NCI-H82 treated with DMSO at 0.1 percent for 48 hours (cell line): Measurements from ENCODE around the gene IL15.
"Not testable (repeated sequence)": the region's sequence is repeated elsewhere in the genome, so short reads cannot be mapped to it uniquely, and the experiment has no call there.

Source experiments
- DNase-seq: peaks from one replicate; lab custom pipeline; 2025; ENCODE audit not compliant: unreplicated experiment; lab: John Stamatoyannopoulos, UW

The IL15 gene

DNA sequence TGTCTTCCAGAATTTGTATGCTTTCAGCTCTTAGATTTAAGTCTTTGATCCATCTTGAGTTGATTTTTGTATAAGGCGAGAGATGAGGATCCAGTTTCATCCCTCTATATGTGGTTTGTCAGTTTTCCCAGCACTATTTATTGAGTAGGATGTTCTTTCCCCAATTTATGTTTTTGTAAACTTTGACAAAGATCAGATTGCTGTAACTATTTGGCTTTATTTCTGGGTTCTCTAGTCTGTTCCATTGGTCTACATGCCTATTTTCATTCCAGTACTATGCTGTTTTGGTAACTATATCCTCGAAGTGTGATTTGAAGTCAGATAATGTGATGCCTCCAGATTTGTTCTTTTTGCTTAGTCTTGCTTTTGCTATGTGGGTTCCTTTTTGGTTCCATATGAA, 60.7 kb downstream of the IL15 start:
- DNase-seq: no peak

GRCh38 chr4:141702472-141703182, 66.2 kb downstream of the IL15 start:
- no peak for DNase-seq

DNA sequence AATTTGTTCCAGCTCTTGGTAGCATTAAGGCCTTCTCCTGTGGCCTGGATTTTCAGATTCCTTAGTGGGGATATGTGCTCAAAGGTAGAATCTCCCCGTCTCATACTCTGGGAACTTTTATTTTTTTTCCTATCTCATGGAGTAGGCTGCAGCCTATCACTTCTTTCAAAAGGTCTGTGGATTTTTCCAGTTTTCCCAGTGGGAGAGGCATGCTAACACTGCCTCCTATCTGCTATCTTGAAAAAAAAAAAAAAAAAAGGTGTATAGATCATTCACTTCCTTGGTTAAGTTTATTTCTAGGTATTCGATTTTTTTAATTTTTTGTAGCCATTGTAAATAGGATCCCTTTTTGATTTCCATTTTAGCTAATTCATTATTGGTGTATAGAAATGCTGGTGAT, 67.1 kb downstream of the IL15 start:
- DNase-seq: no peak

DNA sequence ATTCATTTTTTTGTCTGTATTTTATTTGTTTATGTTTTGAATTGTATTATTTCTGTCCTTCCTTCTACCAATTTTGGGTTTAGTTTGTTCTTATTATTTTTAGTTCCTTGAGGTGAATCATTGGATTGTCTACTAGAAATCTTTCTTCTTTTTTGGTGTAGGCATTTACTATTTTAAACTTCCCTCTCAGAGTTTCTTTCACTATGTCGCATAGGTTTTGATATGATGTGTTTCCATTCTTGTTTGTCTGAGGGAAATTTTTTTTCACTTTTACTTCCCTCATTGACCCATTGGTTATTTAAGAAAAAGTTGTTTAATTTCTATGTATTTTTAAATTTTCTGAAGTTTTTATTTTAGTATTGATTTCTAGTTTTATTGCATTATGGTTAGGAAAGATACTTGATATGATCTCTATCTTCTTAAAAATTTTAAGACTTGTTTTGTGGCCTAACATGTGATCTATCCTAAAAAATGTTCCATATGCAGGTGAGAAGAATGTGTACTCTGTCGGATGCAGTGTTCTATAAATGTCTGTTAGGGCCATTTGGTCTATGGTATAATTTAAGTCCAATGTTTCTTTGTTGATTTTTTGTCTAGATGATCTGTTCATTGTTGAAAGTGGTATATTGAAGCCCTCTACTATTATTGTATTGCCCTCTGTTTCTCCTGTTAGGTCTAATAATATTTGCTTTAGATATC, 68.8 kb downstream of the IL15 start:
- DNase-seq: no peak

- DNase-seq: no peak
Measured at GRCh38 chr4:141705747-141706377, 69.5 kb downstream of the IL15 start.

DNA sequence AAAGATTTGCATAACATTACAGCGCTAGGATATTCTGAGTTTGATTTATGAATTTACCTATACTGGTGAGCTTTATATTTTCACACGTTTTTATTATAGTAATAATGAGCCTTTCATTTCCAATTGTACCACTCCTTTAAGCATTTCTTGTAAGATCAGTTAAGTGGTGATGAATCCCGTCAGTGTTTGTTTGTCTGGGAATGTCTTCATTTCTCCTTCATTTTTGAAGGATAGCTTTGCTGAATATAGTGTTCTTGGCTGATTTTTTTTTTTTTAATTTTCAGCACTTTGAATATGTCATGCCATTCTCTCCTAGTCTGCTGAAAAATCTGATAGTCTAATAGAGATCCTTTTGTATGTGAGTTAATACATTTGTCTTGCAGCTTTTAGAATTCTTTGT, 70.1 kb downstream of the IL15 start:
- no peak for DNase-seq

DNA sequence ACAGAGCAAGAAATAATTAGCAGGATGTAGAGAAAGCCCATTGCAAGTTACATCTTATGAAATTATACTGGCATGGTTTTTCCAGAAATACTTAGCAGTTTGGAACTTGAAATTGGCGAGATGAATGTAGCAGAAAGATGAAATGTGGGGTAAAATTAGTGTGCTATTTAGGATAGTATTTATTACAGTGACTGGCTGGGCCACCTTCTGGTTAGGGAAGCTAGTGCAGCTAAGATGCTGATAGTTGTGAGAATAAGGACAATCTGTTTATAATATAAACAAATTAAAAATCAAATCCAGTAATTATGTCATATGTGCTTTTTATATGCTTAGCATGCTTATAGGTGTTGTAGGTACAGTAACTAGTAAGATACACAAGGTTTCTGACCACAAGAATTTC, 74.8 kb downstream of the IL15 start:
- DNase-seq: no peak

DNA sequence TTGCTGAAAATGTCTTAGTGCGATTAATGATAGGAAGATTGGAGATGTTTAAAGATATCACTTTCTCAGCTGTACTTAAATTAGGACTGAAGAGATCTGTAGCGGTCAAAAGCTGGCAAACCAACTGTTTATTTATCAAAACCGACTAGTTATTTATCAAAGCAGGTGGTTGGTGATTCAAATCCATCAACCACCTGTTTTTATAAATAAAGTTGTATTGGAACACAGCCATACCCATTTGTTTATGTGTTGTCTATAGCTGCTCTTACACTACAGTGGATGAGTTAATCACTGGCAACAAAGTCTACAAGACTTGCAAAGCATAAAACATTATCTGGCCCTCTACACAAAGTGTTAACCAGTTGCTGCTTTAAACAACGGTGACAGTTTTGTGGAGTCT, 76.8 kb downstream of the IL15 start:
- no peak for DNase-seq

GRCh38 chr4:141713771-141714445, 77.5 kb downstream of the IL15 start:
- no peak for DNase-seq

DNA sequence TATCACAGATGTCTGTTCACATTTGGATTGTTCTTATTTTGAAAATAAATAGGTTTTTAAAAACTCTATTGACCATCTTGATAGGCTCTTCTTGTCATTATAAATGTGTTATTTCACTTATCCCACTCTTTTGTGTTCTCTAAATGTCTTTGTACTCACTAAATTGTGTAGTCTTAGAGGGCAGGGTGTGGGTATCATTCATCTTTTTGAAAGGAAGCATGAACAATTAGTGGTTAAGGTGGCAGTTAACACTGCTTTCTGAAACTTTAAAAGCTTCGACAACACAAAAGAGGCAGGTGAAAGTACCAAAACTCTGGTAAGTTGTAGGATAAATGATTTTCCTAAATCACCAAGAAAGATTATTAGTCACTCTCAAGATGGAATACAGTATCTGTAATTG, 83.2 kb downstream of the IL15 start:
- no peak for DNase-seq

- no peak for DNase-seq
Measured at GRCh38 chr4:141721174-141721573, 84.8 kb downstream of the IL15 start.

DNA sequence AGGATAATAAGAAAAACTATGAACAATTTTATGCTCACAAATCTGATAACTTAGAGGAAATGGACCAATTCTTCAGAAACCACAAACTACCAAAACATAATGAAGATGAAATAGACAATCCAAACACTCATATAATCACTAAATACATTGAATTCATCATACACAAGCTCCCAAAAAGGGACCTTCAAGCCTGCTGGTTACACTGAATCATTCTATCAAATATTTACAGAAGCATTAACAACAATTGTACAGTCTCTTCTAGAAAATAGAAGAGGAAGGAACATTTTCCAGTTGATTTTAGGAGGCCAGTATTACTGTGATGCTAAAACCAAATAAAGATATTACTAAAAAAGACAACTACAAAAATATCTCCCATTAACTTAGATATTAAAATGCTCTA, 88.3 kb downstream of the IL15 start:
- no peak for DNase-seq

DNA sequence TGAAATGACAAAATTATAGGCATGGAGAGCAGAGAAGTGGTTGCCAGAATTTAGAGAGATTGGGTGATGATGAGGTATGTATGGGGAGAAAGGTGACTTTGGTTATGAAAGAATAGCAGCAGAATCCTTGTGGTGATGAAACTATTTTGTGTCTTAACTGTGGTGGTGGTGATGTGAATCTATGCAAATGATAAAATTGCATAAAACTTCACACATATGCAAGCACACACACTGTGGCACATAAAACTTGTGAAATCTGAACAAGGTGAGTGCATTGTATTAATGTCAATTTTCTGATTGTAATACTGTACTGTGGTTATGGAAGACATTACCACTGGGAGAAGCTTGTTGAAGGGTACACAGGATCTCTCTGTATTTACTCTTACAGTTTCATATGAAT, 91.0 kb downstream of the IL15 start:
- DNase-seq: no peak

DNA sequence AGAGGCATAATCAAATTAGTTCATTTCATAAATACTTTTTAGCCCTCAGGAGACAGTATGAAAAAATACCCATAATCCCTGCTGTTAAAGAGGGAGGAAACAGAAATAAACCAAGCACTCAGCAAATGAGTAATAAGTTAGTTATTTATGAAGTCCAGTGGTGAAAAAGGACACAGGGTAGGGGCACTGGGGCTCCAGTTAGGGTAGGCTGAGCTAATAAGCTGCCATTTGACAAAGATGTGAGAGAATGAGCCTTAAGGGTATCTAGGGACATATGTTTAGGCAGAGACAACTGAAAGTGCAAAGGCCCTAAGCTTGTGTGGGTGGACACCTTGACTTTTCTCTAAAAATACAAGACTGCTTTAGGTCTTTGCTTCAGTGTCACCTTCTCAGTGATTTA, 94.4 kb downstream of the IL15 start:
- no peak for DNase-seq

- no peak for DNase-seq
Measured at GRCh38 chr4:141731481-141731880, 95.1 kb downstream of the IL15 start.

DNA sequence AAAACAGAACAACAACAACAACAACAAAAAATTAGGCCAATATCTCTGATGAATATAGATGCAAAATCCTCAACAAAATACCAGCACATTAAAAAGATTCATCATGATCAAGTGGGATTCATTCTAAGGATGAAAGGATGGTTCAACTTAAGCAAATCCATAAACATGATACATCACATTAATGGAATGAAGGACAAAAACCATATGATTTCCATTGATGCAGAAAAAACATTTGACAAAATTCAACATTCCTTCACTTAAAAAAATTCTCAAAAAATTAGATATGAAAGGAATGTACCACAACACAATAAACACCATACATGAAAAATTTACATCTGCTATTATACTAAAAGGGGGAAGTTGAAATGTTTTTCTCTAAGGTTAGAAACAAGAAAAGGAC, 103.3 kb downstream of the IL15 start:
- no peak for DNase-seq

DNA sequence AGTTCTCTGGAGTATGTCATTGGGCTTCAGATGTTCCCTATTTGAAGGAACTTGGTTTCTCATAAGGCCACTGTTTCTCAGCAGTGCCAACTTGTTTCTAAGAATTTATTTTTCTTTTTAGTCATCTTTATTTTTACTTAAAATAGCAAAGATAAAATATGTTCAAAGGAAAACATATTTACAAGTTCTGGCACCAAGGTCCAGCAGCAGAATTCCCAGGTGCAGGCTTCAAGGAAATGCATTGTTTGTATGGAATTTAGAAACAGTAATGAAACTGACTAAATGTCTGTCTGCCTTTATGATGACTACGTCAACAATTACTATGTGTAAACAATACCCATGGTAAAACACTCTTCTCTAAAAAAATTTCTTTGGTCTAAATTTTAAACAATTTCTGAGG, 109.6 kb downstream of the IL15 start:
- no peak for DNase-seq

- DNase-seq: not testable (repeated sequence)
Measured at GRCh38 chr4:141751806-141752205, 115.4 kb downstream of the IL15 start.

DNA sequence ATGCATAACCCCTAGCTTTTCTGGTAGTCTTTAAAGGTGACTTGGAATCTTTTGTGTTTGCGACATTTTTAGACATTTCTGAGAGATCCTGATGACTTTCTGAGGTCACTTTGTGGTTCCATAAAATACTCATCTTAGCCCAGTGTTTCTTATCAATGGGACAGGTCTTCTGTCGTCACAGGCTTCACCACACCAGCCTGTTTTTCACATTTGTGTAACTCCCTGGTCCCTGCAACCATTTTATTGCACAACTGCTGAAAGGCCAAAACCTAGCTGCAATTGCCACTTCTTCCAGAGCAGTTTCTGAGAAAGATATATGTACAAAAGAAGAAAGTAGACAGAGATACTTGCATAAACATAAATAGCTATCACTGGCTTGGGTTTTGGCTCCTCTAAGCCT, 120.9 kb downstream of the IL15 start:
- DNase-seq: no peak

DNA sequence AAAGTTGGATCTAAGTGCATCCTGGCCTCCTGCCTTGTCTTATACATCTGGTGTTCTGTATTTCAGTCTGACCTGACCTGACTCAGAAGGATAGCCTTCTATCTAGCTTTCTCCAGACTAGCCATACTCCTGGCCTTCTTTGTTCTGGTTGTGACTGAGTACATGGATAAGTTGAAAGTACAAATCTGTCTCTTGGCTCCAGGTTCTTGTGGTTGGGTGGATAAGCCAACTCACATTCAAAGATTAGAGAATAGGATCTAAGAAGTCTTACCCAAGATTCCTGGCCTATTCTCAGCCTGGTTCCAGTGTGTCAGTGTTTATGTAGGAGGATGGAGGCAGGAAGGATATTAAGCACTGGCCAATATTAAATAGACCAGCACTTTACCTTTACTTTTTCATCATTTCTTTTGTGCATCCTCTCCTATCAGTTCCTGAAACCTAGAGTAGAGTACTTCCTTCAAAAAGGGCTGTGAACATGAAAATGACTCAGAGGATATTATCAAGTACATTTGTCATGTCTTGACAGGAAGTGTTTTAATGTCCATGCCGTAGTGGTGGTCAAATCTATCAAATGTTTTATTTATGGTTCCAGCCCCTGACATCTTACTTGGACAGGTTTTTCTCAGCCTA, 123.5 kb downstream of the IL15 start:
- no peak for DNase-seq

GRCh38 chr4:141761926-141762325, 125.5 kb downstream of the IL15 start:
- DNase-seq: no peak
